Memory B cell (primary cell): ENCODE measurements around the gene ZDHHC11.
"Not testable (repeated sequence)": the region's sequence is repeated elsewhere in the genome, so short reads cannot be mapped to it uniquely, and the experiment has no call there.

Source experiments
- ATAC-seq: fragments of 150-1000 bp; cut with Tn5 transposase; 2 replicates; pipeline ENCODE4 v1.10.0; 2021; ENCODE audit warnings: low read depth, mild to moderate bottlenecking, moderate library complexity
- DNase-seq, 2 donors: peaks; one replicate each; pipeline ENCODE4 v3.0.0; 2022; ENCODE audit warnings: low spot score in 2 of 2
- H3K27ac Mint-ChIP-seq: one replicate; pipeline ENCODE4 v1.8.0; 2022; ENCODE audit warnings: mild to moderate bottlenecking, moderate library complexity, mixed read lengths
- H3K27me3 Mint-ChIP-seq: one replicate; pipeline ENCODE4 v1.8.0; 2022; ENCODE audit warnings: mixed read lengths
- H3K36me3 Mint-ChIP-seq: one replicate; pipeline ENCODE4 v1.8.0; 2022; ENCODE audit warnings: mild to moderate bottlenecking, mixed read lengths
- H3K4me1 Mint-ChIP-seq: one replicate; pipeline ENCODE4 v1.8.0; 2022; ENCODE audit warnings: mixed read lengths
- H3K4me3 Mint-ChIP-seq: one replicate; pipeline ENCODE4 v1.8.0; 2022; ENCODE audit warnings: mild to moderate bottlenecking, moderate library complexity, mixed read lengths
- H3K9me3 Mint-ChIP-seq: one replicate; pipeline ENCODE4 v1.8.0; 2022; ENCODE audit warnings: mixed read lengths

Gene ZDHHC11

DNA sequence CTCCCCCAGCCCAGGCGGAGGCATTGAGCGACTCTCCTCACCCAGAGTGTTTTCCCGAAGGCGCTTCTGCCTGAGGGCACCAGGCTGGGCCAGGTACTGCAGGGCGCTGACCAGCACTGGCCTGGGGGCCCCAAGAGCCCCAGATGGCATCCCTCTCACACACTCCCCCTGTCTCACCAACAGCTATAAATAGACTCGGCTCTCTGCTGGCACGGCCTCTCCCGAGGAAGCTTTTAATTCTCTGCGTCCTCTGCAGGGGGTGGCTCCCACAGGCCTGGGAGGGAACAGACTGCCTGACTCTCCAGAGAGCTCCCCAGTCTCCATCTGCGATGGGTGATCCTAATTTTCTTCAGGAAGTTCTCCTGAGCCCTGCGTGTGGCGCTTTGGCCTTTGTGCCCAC is 68.4 kb downstream of the ZDHHC11 start:
- H3K27ac Mint-ChIP-seq, H3K4me3 Mint-ChIP-seq, H3K27me3 Mint-ChIP-seq, H3K36me3 Mint-ChIP-seq, H3K4me1 Mint-ChIP-seq, ATAC-seq, DNase-seq, H3K9me3 Mint-ChIP-seq: not testable (repeated sequence)

- H3K9me3 Mint-ChIP-seq, H3K27ac Mint-ChIP-seq, H3K4me1 Mint-ChIP-seq, ATAC-seq, DNase-seq, H3K36me3 Mint-ChIP-seq, H3K27me3 Mint-ChIP-seq, H3K4me3 Mint-ChIP-seq: not testable (repeated sequence)
Measured at GRCh38 chr5:780571-780970, 70.2 kb downstream of the ZDHHC11 start.

DNA sequence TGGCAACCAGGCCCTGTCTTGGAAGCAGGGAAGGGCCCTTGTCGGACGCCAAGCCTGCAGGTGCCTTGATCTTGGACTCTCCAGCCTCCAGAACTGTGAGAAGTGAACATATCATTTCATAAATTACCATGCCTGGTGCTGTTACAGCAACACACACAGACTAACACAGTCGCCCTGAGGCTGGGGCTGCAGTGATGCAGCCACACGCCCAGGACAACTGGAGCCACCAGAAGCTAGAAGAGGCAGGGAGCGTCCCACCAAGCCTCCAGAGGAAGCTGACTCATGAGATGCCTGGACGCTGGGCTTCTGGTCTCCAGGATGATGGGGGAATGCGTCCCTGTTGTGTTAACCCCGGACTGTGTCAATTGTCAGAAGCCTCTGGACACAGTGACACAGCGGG is 71.8 kb downstream of the ZDHHC11 start:
- H3K9me3 Mint-ChIP-seq, H3K4me1 Mint-ChIP-seq, H3K27ac Mint-ChIP-seq, ATAC-seq, H3K36me3 Mint-ChIP-seq, H3K27me3 Mint-ChIP-seq, H3K4me3 Mint-ChIP-seq: not testable (repeated sequence)
- peak in 1 of 2 donors; percentile 7 for DNase-seq

DNA sequence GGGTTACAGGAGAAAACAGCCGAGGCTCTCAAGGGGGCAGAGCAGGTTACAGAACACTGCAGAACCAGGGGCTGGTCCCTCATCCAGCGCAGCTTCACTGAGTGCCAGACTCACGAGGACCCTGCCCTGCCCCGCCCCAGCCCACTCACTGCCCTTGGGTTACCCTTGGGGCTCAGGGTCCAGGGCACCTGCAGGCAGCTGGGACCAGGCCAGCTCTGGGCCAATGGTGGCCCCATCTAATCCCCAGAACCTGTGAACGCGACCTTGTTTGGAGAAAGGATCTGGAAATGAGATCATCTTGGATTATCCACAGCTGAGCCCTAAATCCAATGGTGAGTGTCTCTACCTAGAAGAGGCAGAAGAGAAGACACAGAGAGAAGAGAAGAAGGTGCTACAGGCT is 72.4 kb downstream of the ZDHHC11 start:
- peak in 1 of 2 donors; percentile 6 for DNase-seq
- H3K27ac Mint-ChIP-seq, H3K9me3 Mint-ChIP-seq, H3K27me3 Mint-ChIP-seq, H3K4me3 Mint-ChIP-seq, ATAC-seq, H3K36me3 Mint-ChIP-seq, H3K4me1 Mint-ChIP-seq: not testable (repeated sequence)

DNA sequence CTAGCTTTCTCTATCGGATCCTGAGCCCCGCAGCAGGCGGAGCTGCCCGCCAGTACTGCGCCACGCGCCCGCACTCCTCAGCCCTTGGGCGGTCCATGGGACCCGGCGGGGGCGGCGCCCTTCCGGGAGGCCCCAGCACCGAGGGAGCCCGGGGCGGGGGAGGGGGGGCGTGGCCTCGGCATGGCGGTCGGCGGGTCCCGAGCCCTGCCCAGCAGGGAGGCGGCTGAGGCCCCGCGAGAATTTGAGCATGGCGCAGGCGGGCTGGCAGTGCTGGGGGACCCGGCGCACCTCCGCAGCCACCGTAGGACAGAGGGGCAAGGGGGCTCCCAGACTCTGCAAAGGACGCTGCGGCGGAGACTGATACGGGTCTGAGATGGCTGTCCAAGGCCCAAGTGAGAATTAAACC is 73.0 kb downstream of the ZDHHC11 start:
- no peaks in the 10 kb centered on the region for H3K9me3 Mint-ChIP-seq
- H3K27me3 Mint-ChIP-seq: peaks cover 6% of the 10 kb centered on the region
- no peak overlapping the region for H3K4me3 Mint-ChIP-seq
- H3K27ac Mint-ChIP-seq: no peak overlapping the region
- ATAC-seq (no peak), DNase-seq (peak in 1 of 2 donors; percentile 7)
- no peaks in the 10 kb centered on the region for H3K4me1 Mint-ChIP-seq
- H3K36me3 Mint-ChIP-seq: no peaks in the 10 kb centered on the region

GRCh38 chr5:776862-777711 is 73.7 kb downstream of the ZDHHC11 start:
- no peak for ATAC-seq
- Mint-ChIP-seq H3K27me3 (peaks cover 6% of the 10 kb centered on the region), H3K4me1 (no peaks in the 10 kb centered on the region), H3K36me3 (no peaks in the 10 kb centered on the region), H3K4me3 (no peak overlapping the region), H3K27ac (no peak overlapping the region), H3K9me3 (no peaks in the 10 kb centered on the region)
- no peak for DNase-seq

DNA sequence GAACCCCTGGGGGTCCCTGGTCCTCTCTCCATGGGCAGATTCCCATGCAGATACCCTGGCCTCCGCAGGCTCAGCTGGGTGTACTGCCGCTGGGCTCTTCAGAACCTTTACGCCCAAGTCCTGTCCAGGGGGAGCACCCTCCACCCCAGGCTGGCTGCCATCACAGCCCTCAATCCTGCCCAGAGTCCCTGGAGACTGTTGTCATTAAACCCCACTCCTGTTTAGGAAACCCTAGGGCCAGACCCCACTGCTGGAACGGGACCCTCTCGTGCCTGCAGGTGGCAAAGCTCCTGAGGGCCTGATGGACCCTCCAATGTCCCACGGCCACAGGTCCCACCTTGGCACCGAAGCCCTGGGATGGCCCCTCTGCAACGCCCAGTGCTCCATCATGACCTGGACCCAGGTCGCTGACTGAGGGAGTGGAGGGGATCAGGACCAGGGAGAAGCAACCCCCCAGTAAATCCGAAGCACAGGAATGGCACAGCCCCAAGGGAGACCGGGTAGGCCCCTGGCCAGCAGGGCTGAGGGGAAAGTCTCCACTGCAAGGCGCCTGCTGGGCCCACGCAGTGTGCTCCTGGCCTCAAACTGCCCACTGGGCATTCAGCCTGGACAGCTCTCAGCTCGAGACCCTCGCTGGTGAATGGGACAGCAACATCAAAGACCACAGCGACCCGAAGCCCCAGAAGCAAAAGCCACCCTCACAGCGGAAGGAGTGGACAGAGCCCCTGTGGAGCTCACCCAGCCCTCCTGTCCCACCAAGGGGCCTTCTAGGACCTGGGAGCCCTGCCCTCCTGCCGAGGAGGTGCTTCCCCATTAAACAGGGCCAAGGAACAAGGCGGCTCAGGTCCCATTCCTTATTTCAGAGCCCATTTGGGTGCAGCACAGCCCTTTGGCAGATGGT is 74.6 kb downstream of the ZDHHC11 start:
- no peak for DNase-seq
- Mint-ChIP-seq H3K27me3 (peaks cover 7% of the 10 kb centered on the region), H3K36me3 (no peaks in the 10 kb centered on the region), H3K9me3 (no peaks in the 10 kb centered on the region), H3K4me3 (no peak overlapping the region), H3K27ac (no peak overlapping the region), H3K4me1 (no peaks in the 10 kb centered on the region)
- ATAC-seq: no peak

DNA sequence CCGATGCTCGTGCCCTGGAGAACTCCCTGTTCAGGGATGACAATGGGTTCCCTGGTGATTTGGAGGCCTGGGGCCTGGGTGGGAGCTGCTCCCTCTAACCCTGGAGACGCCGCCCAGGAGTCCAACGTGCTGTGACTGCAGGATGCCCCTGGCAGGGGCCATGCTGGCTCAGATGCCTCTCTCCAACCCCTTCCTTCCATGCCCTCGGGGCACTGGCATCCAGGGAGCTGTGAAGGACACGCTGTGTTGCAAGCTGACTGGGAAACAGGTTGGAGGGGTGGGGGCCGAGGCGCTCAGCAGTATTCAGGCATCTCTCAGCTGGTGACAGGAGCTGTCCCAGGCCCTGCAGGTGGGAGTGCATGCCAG is 75.2 kb downstream of the ZDHHC11 start:
- H3K36me3 Mint-ChIP-seq: not testable (repeated sequence)

GRCh38 chr5:774854-775505 is 75.8 kb downstream of the ZDHHC11 start:
- not testable (repeated sequence) for ATAC-seq, H3K4me1 Mint-ChIP-seq, DNase-seq, H3K4me3 Mint-ChIP-seq, H3K27me3 Mint-ChIP-seq, H3K27ac Mint-ChIP-seq, H3K9me3 Mint-ChIP-seq, H3K36me3 Mint-ChIP-seq

More for the DNA sequence above, 75.2 kb downstream of the ZDHHC11 start:
- H3K4me1 Mint-ChIP-seq, H3K27me3 Mint-ChIP-seq, DNase-seq, ATAC-seq, H3K4me3 Mint-ChIP-seq, H3K9me3 Mint-ChIP-seq, H3K27ac Mint-ChIP-seq: not testable (repeated sequence)

DNA sequence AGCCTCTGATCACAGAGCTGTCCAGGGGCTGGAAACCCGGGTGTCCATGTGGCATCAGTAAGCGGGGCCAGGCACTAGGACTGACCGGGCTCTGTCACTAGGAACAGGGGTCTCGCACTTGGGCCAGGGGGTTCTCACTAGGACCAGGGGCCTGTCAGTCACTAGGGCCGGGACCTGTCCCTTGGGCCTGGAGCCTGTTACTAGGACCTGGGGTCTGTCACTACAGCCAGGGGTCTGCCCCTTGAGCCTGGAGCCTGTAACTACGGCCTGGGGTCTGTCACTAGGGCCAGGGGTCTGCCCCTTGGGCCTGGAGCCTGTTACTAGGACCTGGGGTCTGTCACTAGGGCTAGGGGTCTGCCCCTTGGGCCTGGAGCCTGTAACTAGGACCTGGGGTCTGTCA is 76.5 kb downstream of the ZDHHC11 start:
- ATAC-seq, H3K9me3 Mint-ChIP-seq, H3K27ac Mint-ChIP-seq, H3K4me3 Mint-ChIP-seq, DNase-seq, H3K27me3 Mint-ChIP-seq, H3K36me3 Mint-ChIP-seq, H3K4me1 Mint-ChIP-seq: not testable (repeated sequence)

DNA sequence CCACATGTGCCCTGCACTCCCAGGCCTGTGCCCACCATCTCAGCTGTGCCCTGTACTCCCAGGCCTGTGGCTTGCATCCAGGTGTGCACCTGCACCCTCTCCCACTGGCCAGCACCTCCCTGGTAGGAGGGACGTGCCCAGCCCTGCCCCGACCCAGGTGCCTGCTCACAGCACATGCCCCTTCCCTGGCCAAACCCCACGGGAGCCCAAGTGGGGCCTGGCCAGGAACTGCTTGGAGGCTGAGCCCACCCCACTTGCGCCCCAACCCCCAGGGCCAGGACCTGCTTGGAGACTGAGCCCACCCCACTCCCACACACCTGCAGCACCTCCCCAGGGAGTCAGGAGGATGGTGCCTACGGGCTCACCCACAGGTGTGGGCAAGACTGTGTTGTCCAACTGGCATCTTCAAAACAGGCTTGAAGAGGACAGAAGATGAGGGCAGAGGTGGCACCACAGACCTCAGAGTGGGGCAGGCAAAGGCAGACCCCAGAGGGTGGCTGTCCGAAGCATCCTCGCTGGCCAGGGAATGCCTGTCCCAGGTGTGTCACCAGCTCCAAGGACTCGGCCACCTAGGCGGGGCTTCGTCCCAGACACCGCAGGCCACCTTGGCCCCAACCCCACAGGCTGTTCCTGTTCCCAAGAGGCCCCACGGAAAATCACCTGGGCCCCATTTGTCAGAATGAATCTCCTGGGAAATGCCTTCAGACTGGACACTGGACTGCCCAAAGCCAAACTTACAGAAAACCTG is 77.1 kb downstream of the ZDHHC11 start:
- no peak for ATAC-seq
- no peak overlapping the region for H3K27ac Mint-ChIP-seq

GRCh38 chr5:772931-773330 is 77.9 kb downstream of the ZDHHC11 start:
- H3K9me3 Mint-ChIP-seq, H3K27me3 Mint-ChIP-seq, H3K4me3 Mint-ChIP-seq, H3K4me1 Mint-ChIP-seq, ATAC-seq, H3K36me3 Mint-ChIP-seq, DNase-seq, H3K27ac Mint-ChIP-seq: not testable (repeated sequence)

More for the DNA sequence above, 77.1 kb downstream of the ZDHHC11 start:
- DNase-seq: no peak
- H3K36me3 Mint-ChIP-seq: no peaks in the 10 kb centered on the region
- no peak overlapping the region for H3K4me3 Mint-ChIP-seq
- no peaks in the 10 kb centered on the region for H3K9me3 Mint-ChIP-seq
- H3K27me3 Mint-ChIP-seq: peaks cover 7% of the 10 kb centered on the region
- H3K4me1 Mint-ChIP-seq: no peaks in the 10 kb centered on the region

GRCh38 chr5:772547-772890 is 78.3 kb downstream of the ZDHHC11 start:
- not testable (repeated sequence) for H3K4me3 Mint-ChIP-seq, ATAC-seq, H3K27me3 Mint-ChIP-seq, H3K27ac Mint-ChIP-seq, H3K4me1 Mint-ChIP-seq, H3K9me3 Mint-ChIP-seq, H3K36me3 Mint-ChIP-seq, DNase-seq
